Activated B cell treated with CpG ODN at 0.5 μM for 24 hours (primary cell): Measurements from ENCODE around the gene SOD1. TPM values are rescaled to one million over a fixed set of nuclear protein-coding genes. Genes with fewer than 3 reads are reported as not detected.

ENCODE experiments used
- ATAC-seq: fragments of 200-7000 bp; cut with Tn5 transposase; one replicate; pipeline ENCODE4 v1.10.0; 2021; ENCODE audit warnings: low read depth, mild to moderate bottlenecking, moderate library complexity
- CTCF ChIA-PET: fragments of 350-600 bp; sonication (Branson Sonifier 250); formaldehyde crosslinking; loops from one replicate; lab custom pipeline; 2021; ENCODE audit warnings: antibody characterized with exemption; lab: Charles Lee
- POLR2A ChIA-PET: fragments of 350-600 bp; sonication (Branson Sonifier 250); formaldehyde crosslinking; loops from one replicate; lab custom pipeline; 2021; ENCODE audit warnings: antibody characterized with exemption; lab: Charles Lee
- DNase-seq: peaks from one replicate; pipeline ENCODE4 v3.0.0; 2022
- H3K27ac Mint-ChIP-seq: one replicate; pipeline ENCODE4 v1.8.0; 2020; ENCODE audit warnings: mixed read lengths
- H3K27me3 Mint-ChIP-seq: one replicate; pipeline ENCODE4 v1.8.0; 2021; ENCODE audit warnings: mixed read lengths
- H3K36me3 Mint-ChIP-seq: one replicate; pipeline ENCODE4 v1.8.0; 2021; ENCODE audit warnings: low read depth, mixed read lengths
- H3K4me1 Mint-ChIP-seq: one replicate; pipeline ENCODE4 v1.8.0; 2021; ENCODE audit warnings: mixed read lengths
- H3K4me3 Mint-ChIP-seq: one replicate; pipeline ENCODE4 v1.8.0; 2020; ENCODE audit warnings: mild to moderate bottlenecking, mixed read lengths
- H3K9me3 Mint-ChIP-seq: one replicate; pipeline ENCODE4 v1.8.0; 2020; ENCODE audit warnings: mixed read lengths
- CTCF ChIP-seq: fragments of 200-600 bp; IDR thresholded peaks from one replicate; pipeline ENCODE4 v1.8.0; 2022; ENCODE audit warnings: antibody characterized with exemption, mild to moderate bottlenecking
- intact Hi-C: fragments of 100-400 bp; cut with micrococcal nuclease; formaldehyde crosslinking; loops from one replicate; pipeline ENCODE4 v1.15.1; 2024
- total RNA-seq: library from RNA; stranded (reverse); gene quantifications from 2 replicates; pipeline ENCODE4 v1.2.3, GENCODE V29; 2022

The SOD1 gene
- total RNA-seq, 1 donor from 2014 or later: 107 TPM

GRCh38 chr21:31688603-31689368 lies 29.3 kb downstream of the SOD1 start:
- intact Hi-C loops: no loop called here
- ATAC-seq (no peak), DNase-seq (no peak)
- no peak for TF ChIP-seq CTCF
- peaks cover 87% of the 10 kb centered on the region for H3K36me3 Mint-ChIP-seq
- ChIA-PET CTCF (no interaction called here), POLR2A (no interaction called here)
- no peaks in the 10 kb centered on the region for H3K9me3 Mint-ChIP-seq
- no peak overlapping the region for H3K27ac Mint-ChIP-seq
- H3K4me1 Mint-ChIP-seq: no peaks in the 10 kb centered on the region
- H3K27me3 Mint-ChIP-seq: no peaks in the 10 kb centered on the region
- no peak overlapping the region for H3K4me3 Mint-ChIP-seq

- no peaks in the 10 kb centered on the region for H3K9me3 Mint-ChIP-seq
- no peak for TF ChIP-seq CTCF
- peaks cover 85% of the 10 kb centered on the region for H3K36me3 Mint-ChIP-seq
- no peak for ATAC-seq
- no peak overlapping the region for H3K4me3 Mint-ChIP-seq
- H3K4me1 Mint-ChIP-seq: no peaks in the 10 kb centered on the region
- ChIA-PET POLR2A (no interaction called here), CTCF (interaction anchor here (0.7 kb wide), 1 partner anchor 119 kb away, joined by 3 read pairs; no protein-coding TSS in a partner anchor)
- intact Hi-C loops: no loop called here
- H3K27ac Mint-ChIP-seq: no peak overlapping the region
- no peaks in the 10 kb centered on the region for H3K27me3 Mint-ChIP-seq
- no peak for DNase-seq
Measured at GRCh38 chr21:31693222-31693621, 33.7 kb downstream of the SOD1 start.

GRCh38 chr21:31696424-31696823 lies 36.9 kb downstream of the SOD1 start:
- H3K27me3 Mint-ChIP-seq: no peaks in the 10 kb centered on the region
- H3K27ac Mint-ChIP-seq: no peak overlapping the region
- intact Hi-C loops: loop anchor here (5.0 kb wide), 1 partner anchor 36 kb away; the partner anchor contains the start of gene SCAF4
- DNase-seq (no peak), ATAC-seq (no peak)
- no peak overlapping the region for H3K4me3 Mint-ChIP-seq
- TF ChIP-seq CTCF: no peak
- ChIA-PET POLR2A (interaction anchor here (1.0 kb wide), 1 partner anchor 30 kb away, joined by 3 read pairs; no protein-coding TSS in a partner anchor), CTCF (no interaction called here)
- H3K36me3 Mint-ChIP-seq: peaks cover 85% of the 10 kb centered on the region
- H3K4me1 Mint-ChIP-seq: no peaks in the 10 kb centered on the region
- H3K9me3 Mint-ChIP-seq: no peaks in the 10 kb centered on the region

GRCh38 chr21:31698461-31698860 lies 39.0 kb downstream of the SOD1 start:
- POLR2A ChIA-PET: no interaction called here
- CTCF ChIA-PET: no interaction called here

More at GRCh38 chr21:31698461-31698860, 39.0 kb downstream of the SOD1 start:
- Mint-ChIP-seq H3K4me1 (peaks cover 2% of the 10 kb centered on the region), H3K36me3 (peaks cover 88% of the 10 kb centered on the region), H3K9me3 (no peaks in the 10 kb centered on the region), H3K4me3 (no peak overlapping the region), H3K27ac (no peak overlapping the region), H3K27me3 (no peaks in the 10 kb centered on the region)
- ATAC-seq: no peak
- DNase-seq: no peak
- intact Hi-C loops: loop anchor here (5.0 kb wide), 1 partner anchor 34 kb away; the partner anchor contains the start of gene SCAF4
- TF ChIP-seq CTCF: no peak
